Neural progenitor cell (in vitro differentiated cells): Measurements from ENCODE around the gene ARAF.

Experiments used
- EZH2 ChIP-seq: fragments of 200-600 bp; sonication (generic); IDR thresholded peaks from 2 replicates; pipeline ENCODE4 v1.6.1; 2017; ENCODE audit warnings: antibody characterized with exemption, mild to moderate bottlenecking, moderate library complexity
- EZH2phosphoT487 ChIP-seq: fragments of 200-600 bp; sonication (generic); IDR thresholded peaks from 2 replicates; pipeline ENCODE4 v1.6.1; 2017; ENCODE audit warnings: antibody characterized with exemption
- TF ChIP-seq, protein P1 (sequence below): fragments of 200-600 bp; sonication (generic); IDR thresholded peaks from 2 replicates; pipeline ENCODE4 v1.5.1; 2017; ENCODE audit warnings: antibody characterized with exemption, mild to moderate bottlenecking

DNA sequence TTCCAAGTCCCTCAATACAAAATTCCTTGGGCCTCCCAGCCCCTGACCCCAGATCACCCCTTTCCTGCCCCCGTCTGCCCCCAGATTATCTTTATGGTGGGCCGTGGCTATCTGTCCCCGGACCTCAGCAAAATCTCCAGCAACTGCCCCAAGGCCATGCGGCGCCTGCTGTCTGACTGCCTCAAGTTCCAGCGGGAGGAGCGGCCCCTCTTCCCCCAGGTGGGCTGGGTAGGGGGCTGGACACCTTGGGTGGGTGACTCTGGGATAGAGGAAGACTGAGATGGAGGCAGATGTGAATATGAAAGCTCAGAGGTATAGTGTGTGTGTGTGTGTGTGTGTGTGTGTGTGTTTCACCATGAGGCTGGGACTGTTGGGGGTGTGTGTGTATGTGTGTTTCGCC lies 9.8 kb downstream of the ARAF start:
- TF ChIP-seq, protein P1, sequence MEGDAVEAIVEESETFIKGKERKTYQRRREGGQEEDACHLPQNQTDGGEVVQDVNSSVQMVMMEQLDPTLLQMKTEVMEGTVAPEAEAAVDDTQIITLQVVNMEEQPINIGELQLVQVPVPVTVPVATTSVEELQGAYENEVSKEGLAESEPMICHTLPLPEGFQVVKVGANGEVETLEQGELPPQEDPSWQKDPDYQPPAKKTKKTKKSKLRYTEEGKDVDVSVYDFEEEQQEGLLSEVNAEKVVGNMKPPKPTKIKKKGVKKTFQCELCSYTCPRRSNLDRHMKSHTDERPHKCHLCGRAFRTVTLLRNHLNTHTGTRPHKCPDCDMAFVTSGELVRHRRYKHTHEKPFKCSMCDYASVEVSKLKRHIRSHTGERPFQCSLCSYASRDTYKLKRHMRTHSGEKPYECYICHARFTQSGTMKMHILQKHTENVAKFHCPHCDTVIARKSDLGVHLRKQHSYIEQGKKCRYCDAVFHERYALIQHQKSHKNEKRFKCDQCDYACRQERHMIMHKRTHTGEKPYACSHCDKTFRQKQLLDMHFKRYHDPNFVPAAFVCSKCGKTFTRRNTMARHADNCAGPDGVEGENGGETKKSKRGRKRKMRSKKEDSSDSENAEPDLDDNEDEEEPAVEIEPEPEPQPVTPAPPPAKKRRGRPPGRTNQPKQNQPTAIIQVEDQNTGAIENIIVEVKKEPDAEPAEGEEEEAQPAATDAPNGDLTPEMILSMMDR, result no peak
- no peak for TF ChIP-seq EZH2
- TF ChIP-seq EZH2phosphoT487, result no peak
